ENCODE measurements around the gene OPRD1. TPM values are rescaled to one million over a fixed set of nuclear protein-coding genes. Genes with fewer than 3 reads are reported as not detected.

Gene OPRD1
- total and polyA plus RNA-seq, 2 donors (not counting 1 experiment from before 2014, with no cell fraction given) = not detected

GRCh38 chr1:28885977-28886730, 74.2 kb downstream of the OPRD1 start:
- Histone ChIP-seq H2AFZ (ENCODE audit: insufficient read depth, low read depth, low read length, poor library complexity, severe bottlenecking) (peak overlapping the region; percentile 69), H3K4me2 (replicated peaks; ENCODE audit: low read depth, low read length, poor library complexity, severe bottlenecking) (peak overlapping the region; percentile 92), H3K4me3 (ENCODE audit: control extremely low read depth in 1 of 5, extremely low read depth in 1 of 5, insufficient read depth in 1 of 5, low read depth in 2 of 5, low read length in 4 of 5) (peak overlapping the region; percentile 61 to 93 (median 82)), H3K4me1 (ENCODE audit: control insufficient read depth in 2 of 2, insufficient read depth in 2 of 2, low read length in 2 of 2) (peaks cover 26 to 55% of the 10 kb centered on the region in 2 donors), H3K9ac (ENCODE audit: low read length) (peak overlapping the region; percentile 96), H3K27me3 (replicated peaks in 1 of 4; ENCODE audit: control extremely low read depth in 1 of 4, control insufficient read depth in 3 of 4, insufficient read depth in 4 of 4, low read length in 3 of 4) (no peaks in the 10 kb centered on the region), H3K79me2 (ENCODE audit: control insufficient read depth, insufficient read depth, low read length) (peaks cover 24% of the 10 kb centered on the region), H4K20me1 (ENCODE audit: control insufficient read depth, insufficient read depth, low read length, poor library complexity, severe bottlenecking) (no peaks in the 10 kb centered on the region), H3K9me3 (ENCODE audit: control extremely low read depth in 1 of 3, control insufficient read depth in 2 of 3, insufficient read depth in 1 of 3, low read length in 2 of 3) (no peaks in the 10 kb centered on the region), H3K36me3 (replicated peaks in 1 of 2; ENCODE audit: control extremely low read depth in 1 of 2, control insufficient read depth in 1 of 2, extremely low read depth in 1 of 2, insufficient read depth in 2 of 2, low read length in 1 of 2) (no peaks in the 10 kb centered on the region), H3K27ac (ENCODE audit: low read length in 2 of 2) (peak overlapping the region; percentile 56 to 97)
- peaks cover 62% of the 10 kb centered on the region for H3K4me1 Mint-ChIP-seq
- DNase-seq = no peak
- CTCF ChIA-PET = interaction anchor here (0.8 to 6.5 kb wide), 5 partner anchors 146 to 315 kb away, joined by 3 to 112 read pairs (median 4); no protein-coding TSS in a partner anchor
- TF ChIP-seq EZH2 (IDR thresholded peaks at IDR 0.05; ENCODE audit: borderline replicate concordance, insufficient read depth, low read depth, low read length, poor library complexity, severe bottlenecking) = no peak
- TF ChIP-seq CTCF (IDR thresholded peaks at IDR 0.05) = no peak
- H3K9me3 Mint-ChIP-seq (ENCODE audit: insufficient read depth) = no peaks in the 10 kb centered on the region
- H3K4me3 Mint-ChIP-seq = peak overlapping the region; percentile 92
- no peaks in the 10 kb centered on the region for H3K27me3 Mint-ChIP-seq
- peak overlapping the region; percentile 95 for H3K27ac Mint-ChIP-seq
- POLR2A ChIA-PET = interaction anchor here (0.5 to 0.6 kb wide), 2 partner anchors 18 to 62 kb away, joined by 3 to 7 read pairs; no protein-coding TSS in a partner anchor
- no peak for ATAC-seq (ENCODE audit: low read depth)
- intact Hi-C loops (cut with micrococcal nuclease) = loop anchor here (1.0 to 10.0 kb wide), 4 partner anchors 295 to 631 kb away; partner anchors contain the start of genes RCC1, SESN2 and SRSF4
- 44% methylated on average over 16 of the region's 17 CpGs for WGBS (ENCODE audit: insufficient coverage)

All from B cell (primary cell).